IPS-18a (cell line): ENCODE results near the gene FBL.

Experiments used
- H3K27ac ChIP-seq: one replicate; pipeline ENCODE4 v1.5.1; 2013; ENCODE audit warnings: low read length
- H3K27me3 ChIP-seq: one replicate; pipeline ENCODE4 v1.6.1; 2013; ENCODE audit warnings: mild to moderate bottlenecking, low read length; ENCODE audit not compliant: control insufficient read depth, insufficient read depth
- H3K36me3 ChIP-seq: one replicate; pipeline ENCODE4 v1.6.1; 2013; ENCODE audit warnings: low read depth, low read length; ENCODE audit not compliant: control insufficient read depth
- H3K4me1 ChIP-seq: one replicate; pipeline ENCODE4 v1.6.1; 2013; ENCODE audit warnings: low read depth, low read length; ENCODE audit not compliant: control insufficient read depth
- H3K4me3 ChIP-seq: one replicate; pipeline ENCODE4 v1.5.1; 2013; ENCODE audit warnings: low read length
- H3K9ac ChIP-seq: one replicate; pipeline ENCODE4 v1.6.1; 2013; ENCODE audit warnings: mild to moderate bottlenecking, low read length, moderate library complexity
- H3K9me3 ChIP-seq: one replicate; pipeline ENCODE4 v1.6.1; 2013; ENCODE audit warnings: low read depth, low read length; ENCODE audit not compliant: control insufficient read depth

FBL gene

DNA sequence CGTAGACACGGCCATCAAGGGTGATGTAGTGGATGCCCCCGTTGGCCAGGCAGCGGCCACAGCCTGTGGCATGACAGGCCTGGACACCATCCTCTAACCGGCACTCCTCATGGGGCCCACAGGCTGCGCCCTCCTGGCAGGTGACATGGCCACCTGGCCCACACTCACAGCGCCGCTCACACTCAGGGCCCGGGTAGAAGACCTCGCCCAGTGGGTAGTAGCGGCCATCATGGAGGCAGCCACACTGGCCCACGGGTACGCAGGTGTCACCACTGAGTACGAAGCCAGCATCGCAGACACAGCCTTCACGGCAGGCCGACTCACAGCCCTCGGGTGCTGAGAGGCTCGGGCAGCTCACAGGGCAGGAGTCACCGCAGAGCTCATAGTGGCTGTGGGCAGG lies 27.2 kb upstream of the FBL start:
- H3K27me3 ChIP-seq: no peaks in the 10 kb centered on the region
- H3K4me1 ChIP-seq: peaks cover 6% of the 10 kb centered on the region
- H3K9ac ChIP-seq: no peak overlapping the region
- no peaks in the 10 kb centered on the region for H3K9me3 ChIP-seq
- H3K27ac ChIP-seq: no peak overlapping the region
- H3K4me3 ChIP-seq: no peak overlapping the region
- H3K36me3 ChIP-seq: no peaks in the 10 kb centered on the region

DNA sequence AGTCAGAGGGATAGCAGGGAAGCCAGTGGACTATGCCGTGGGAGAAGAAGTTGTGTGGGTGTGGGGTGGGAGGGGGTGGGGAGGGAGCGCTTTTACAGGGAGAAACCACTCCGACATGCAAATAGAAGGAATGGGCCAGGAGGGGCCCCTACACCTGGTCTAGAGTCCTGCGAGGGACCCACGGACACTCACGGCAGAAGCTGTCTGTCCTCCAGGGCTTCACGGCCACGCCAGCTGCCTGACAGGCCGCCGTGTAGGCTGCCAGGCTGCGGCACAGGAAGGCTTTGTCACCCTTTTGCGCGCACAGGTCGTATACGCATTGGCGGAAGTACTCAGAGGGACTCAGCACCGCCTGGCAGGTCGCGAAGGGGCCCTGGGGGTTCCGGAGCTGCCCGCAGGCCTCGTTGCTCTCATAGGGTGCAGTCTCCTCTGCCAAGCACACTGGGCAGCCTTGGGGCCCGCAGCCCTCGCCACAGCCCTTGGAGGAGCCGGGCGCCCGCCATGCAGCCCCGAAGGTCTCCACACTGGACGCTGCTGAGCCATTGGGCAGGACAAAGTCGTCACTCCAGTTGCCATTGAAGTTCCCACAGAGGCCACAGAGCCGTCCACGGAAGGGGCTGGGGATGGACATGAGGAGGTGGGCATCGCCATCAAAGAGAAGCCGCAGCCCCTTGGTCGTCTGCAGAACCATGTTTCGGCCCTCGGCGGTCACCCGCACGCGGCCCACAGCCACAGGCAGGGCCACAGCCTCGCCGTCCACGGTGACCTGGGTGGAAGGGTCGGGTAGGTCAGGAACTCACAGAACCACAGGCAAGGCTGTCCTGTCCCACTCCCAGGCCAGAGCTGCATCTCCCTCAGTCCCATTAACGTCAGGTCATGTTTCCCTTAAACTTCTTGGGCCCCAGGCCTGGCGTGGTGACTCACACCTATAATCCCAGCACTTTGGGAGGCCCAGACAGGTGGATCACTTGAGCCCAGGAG lies 26.0 kb upstream of the FBL start:
- no peak overlapping the region for H3K27ac ChIP-seq
- no peak overlapping the region for H3K9ac ChIP-seq
- no peak overlapping the region for H3K4me3 ChIP-seq
- peaks cover 6% of the 10 kb centered on the region for H3K4me1 ChIP-seq
- no peaks in the 10 kb centered on the region for H3K27me3 ChIP-seq
- H3K36me3 ChIP-seq: no peaks in the 10 kb centered on the region
- H3K9me3 ChIP-seq: no peaks in the 10 kb centered on the region

GRCh38 chr19:39871362-39871761 lies 25.2 kb upstream of the FBL start:
- no peaks in the 10 kb centered on the region for H3K36me3 ChIP-seq
- H3K9me3 ChIP-seq: no peaks in the 10 kb centered on the region
- H3K9ac ChIP-seq: no peak overlapping the region
- H3K4me1 ChIP-seq: peaks cover 6% of the 10 kb centered on the region
- H3K4me3 ChIP-seq: no peak overlapping the region
- H3K27me3 ChIP-seq: no peaks in the 10 kb centered on the region
- no peak overlapping the region for H3K27ac ChIP-seq

DNA sequence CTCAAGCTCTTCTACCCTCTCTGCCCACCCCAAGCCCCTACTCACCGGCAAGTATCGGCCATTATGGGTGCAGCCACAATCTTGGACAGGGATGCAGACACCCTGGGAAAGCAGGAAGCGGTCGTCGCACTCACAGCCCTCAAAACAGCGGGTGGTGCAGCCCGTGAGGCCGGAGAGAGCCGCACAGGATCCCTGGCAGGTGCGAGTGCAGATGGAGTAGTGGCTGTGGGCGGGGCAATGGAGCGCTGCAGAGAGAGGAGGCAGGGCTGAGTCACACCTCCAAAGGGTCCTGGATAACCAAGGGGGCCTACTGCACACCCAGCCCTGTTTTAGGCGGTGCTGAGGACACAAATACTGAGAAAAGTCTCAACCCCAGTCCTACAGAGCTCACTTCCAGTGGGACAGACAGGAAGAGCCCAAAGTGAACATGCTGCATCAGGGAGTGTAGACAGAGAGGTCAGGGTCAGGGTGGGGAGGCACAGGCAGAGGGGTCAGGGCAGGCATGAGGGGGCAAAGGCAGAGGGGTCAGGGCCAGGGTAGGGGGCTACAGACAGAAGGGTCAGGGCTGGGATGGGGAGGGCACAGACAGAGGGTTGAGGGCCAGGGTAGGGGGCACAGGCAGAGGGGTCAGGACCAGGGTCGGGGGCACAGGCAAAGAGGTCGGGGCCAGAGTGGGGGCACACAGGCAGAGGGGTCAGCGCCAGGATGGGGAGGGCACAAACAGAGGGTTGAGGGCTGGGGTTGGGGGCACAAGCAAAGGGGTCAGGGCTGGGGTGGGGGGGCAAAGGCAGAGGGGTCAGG lies 24.2 kb upstream of the FBL start:
- Histone ChIP-seq H3K36me3 (no peaks in the 10 kb centered on the region), H3K9ac (no peak overlapping the region), H3K9me3 (no peaks in the 10 kb centered on the region), H3K27me3 (no peaks in the 10 kb centered on the region), H3K27ac (no peak overlapping the region), H3K4me3 (no peak overlapping the region), H3K4me1 (peaks cover 6% of the 10 kb centered on the region)

DNA sequence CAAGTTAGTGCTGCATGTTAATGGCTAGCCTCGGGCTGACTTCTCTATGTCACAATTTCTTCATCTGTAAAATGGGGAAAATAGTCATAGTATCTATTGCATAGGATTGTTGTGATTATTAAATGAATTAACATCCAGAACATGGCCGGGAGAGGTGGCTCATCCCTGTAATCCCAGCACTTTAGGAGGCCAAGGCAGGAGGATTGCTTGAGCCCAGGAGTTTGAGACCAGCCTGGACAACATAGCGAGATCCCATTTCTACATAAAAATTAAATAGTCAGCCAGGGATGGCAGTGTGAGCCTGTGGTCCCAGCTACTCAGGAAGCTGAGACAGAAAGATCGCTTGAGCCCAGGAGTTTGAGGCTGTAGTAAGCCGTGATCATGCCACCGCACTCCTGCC lies 21.8 kb upstream of the FBL start:
- no peaks in the 10 kb centered on the region for H3K36me3 ChIP-seq
- H3K4me1 ChIP-seq: peaks cover 6% of the 10 kb centered on the region

DNA sequence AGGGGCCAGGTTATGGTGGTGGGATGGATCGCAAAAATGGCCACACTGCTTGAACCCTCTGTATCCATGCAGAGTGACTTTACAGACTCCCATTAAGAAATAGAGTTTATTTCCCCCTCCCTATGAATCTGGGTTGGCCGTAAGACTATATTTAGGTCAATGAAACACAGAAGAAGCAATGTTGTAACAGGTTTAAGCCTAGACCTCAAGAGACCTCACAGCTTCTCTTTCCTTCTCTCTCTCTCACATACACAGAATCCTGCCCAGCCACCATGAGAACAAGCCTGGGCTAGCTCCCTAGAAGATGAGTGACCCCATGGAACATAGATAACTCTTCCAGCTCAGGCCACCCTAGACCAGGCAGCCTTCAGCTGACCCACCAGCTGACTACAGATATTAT lies 21.0 kb upstream of the FBL start:
- H3K4me3 ChIP-seq: no peak overlapping the region
- H3K27me3 ChIP-seq: no peaks in the 10 kb centered on the region
- no peak overlapping the region for H3K27ac ChIP-seq
- no peaks in the 10 kb centered on the region for H3K36me3 ChIP-seq
- peaks cover 6% of the 10 kb centered on the region for H3K4me1 ChIP-seq
- no peaks in the 10 kb centered on the region for H3K9me3 ChIP-seq
- no peak overlapping the region for H3K9ac ChIP-seq

More for the DNA sequence above, 21.8 kb upstream of the FBL start:
- H3K9me3 ChIP-seq: no peaks in the 10 kb centered on the region
- no peak overlapping the region for H3K9ac ChIP-seq
- H3K4me3 ChIP-seq: no peak overlapping the region
- H3K27me3 ChIP-seq: no peaks in the 10 kb centered on the region
- H3K27ac ChIP-seq: no peak overlapping the region

- Histone ChIP-seq H3K27me3 (no peaks in the 10 kb centered on the region), H3K9me3 (no peaks in the 10 kb centered on the region)
Measured at GRCh38 chr19:39865953-39866352, 19.8 kb upstream of the FBL start.

DNA sequence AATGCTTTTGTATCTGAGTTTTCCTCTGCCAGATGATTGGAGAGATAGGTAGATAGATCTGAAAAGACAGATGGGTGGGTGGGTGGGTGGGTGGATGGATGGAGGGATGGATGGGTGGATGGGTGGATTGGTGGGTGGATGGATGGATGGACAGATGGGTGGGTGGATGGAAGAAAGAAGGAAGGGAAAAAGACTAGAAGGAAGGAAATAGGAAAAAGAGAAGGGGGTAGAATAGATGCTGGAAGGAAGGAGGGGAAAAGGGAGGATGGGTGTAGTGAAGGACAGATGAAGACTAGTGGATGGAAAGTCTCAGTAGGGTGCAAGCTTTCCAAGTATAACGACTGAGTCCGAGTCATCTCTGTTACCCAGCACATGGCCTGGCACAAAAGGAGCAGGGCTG lies 19.0 kb upstream of the FBL start:
- Histone ChIP-seq H3K4me1 (peaks cover 3% of the 10 kb centered on the region), H3K36me3 (no peaks in the 10 kb centered on the region), H3K4me3 (no peak overlapping the region), H3K27ac (no peak overlapping the region), H3K9ac (no peak overlapping the region), H3K9me3 (no peaks in the 10 kb centered on the region), H3K27me3 (no peaks in the 10 kb centered on the region)

More at GRCh38 chr19:39865953-39866352, 19.8 kb upstream of the FBL start:
- H3K9ac ChIP-seq: no peak overlapping the region
- H3K27ac ChIP-seq: no peak overlapping the region
- no peak overlapping the region for H3K4me3 ChIP-seq
- H3K4me1 ChIP-seq: peaks cover 6% of the 10 kb centered on the region
- H3K36me3 ChIP-seq: no peaks in the 10 kb centered on the region

- H3K4me1 ChIP-seq: no peaks in the 10 kb centered on the region
Measured at GRCh38 chr19:39864118-39864517, 17.9 kb upstream of the FBL start.

GRCh38 chr19:39858541-39858940 lies 12.4 kb upstream of the FBL start:
- Histone ChIP-seq H3K9ac (no peak overlapping the region), H3K4me1 (no peaks in the 10 kb centered on the region), H3K27me3 (no peaks in the 10 kb centered on the region), H3K9me3 (no peaks in the 10 kb centered on the region), H3K4me3 (no peak overlapping the region), H3K36me3 (no peaks in the 10 kb centered on the region), H3K27ac (no peak overlapping the region)

More at GRCh38 chr19:39864118-39864517, 17.9 kb upstream of the FBL start:
- Histone ChIP-seq H3K4me3 (no peak overlapping the region), H3K36me3 (no peaks in the 10 kb centered on the region), H3K9ac (no peak overlapping the region), H3K9me3 (no peaks in the 10 kb centered on the region), H3K27me3 (no peaks in the 10 kb centered on the region), H3K27ac (no peak overlapping the region)

DNA sequence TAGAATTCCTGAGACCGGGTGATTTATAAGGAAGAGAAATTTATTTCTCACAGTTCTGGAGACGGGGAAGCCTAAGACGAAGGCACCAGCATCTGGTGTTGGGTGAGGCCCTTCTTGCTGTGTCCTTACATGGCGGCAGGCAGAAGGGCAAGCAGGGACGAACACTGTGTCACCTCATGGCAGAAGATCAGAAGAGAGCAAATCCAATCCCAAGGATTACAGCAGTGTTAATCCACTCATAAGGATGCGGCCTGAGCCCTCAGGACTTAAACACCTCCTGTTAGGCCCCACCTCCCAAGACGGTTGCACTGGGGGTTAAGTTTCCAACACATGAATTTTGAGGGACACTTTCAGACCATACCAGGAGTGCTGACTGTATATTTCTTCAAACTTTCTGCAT lies 6.7 kb upstream of the FBL start:
- H3K9ac ChIP-seq: no peak overlapping the region
- no peaks in the 10 kb centered on the region for H3K36me3 ChIP-seq
- no peak overlapping the region for H3K4me3 ChIP-seq
- H3K27ac ChIP-seq: no peak overlapping the region
- H3K9me3 ChIP-seq: no peaks in the 10 kb centered on the region
- H3K27me3 ChIP-seq: no peaks in the 10 kb centered on the region
- H3K4me1 ChIP-seq: no peaks in the 10 kb centered on the region
